ENCODE measurements around the gene STRADA.

Gene STRADA

DNA sequence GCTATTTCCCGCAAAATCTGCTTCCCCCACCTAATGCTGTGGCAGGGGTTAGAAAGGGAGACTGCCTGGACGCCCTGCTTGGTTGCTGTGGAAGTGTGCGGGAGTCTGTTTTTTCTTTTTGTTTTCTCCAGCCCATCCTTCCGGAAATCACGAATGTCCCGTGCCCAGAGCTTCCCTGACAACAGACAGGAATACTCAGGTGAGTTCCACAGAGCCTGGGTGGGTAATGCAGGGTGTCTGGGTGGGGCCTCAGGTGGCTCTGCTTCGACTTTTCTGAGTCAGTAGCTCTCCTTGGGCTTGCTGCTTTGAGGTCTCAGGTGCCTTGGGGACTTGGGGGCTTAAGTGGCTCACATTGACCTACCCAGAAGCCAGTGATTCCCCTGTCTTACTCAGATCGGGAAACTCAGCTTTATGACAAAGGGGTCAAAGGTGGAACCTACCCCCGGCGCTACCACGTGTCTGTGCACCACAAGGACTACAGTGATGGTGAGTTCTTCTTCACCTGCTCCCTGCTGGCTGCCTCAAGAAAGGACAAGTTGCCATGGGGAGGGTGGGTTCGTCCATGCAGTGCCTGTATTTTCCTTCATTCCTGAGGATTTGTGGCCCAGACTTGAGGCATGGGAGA lies 53.1 kb downstream of the STRADA start:
- DNase-seq (ENCODE audit: low spot score), result peak; percentile 45
- TF ChIP-seq, protein P1, sequence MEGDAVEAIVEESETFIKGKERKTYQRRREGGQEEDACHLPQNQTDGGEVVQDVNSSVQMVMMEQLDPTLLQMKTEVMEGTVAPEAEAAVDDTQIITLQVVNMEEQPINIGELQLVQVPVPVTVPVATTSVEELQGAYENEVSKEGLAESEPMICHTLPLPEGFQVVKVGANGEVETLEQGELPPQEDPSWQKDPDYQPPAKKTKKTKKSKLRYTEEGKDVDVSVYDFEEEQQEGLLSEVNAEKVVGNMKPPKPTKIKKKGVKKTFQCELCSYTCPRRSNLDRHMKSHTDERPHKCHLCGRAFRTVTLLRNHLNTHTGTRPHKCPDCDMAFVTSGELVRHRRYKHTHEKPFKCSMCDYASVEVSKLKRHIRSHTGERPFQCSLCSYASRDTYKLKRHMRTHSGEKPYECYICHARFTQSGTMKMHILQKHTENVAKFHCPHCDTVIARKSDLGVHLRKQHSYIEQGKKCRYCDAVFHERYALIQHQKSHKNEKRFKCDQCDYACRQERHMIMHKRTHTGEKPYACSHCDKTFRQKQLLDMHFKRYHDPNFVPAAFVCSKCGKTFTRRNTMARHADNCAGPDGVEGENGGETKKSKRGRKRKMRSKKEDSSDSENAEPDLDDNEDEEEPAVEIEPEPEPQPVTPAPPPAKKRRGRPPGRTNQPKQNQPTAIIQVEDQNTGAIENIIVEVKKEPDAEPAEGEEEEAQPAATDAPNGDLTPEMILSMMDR (IDR thresholded peaks at IDR 0.05; ENCODE audit: extremely low read depth, missing control alignments), result no peak

DNA sequence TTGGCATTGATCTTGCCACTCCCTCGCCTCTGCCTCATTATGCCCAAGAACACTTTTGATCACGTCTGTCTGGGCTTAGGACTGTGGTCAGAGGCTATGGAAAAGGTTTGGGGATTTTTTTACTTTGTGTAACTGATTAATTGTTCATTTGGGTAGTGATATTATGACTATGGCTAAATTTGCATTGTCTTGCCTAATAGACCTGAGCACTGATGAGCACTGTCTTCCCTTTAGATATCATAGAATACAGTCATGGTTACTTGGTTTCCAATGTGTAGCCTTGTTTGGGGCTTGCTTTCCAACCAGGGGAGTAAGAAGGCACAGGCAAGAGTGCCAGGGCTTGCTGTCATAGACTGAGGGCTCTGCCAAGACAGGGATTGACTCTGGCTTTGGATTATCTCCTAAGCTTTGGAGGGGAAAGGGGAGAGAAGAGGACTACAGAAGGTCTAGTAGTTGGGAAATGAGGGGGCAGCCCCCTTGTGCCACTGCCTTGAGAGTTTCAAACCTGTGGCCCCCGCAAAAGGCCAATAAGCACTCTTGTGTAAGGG lies 55.4 kb downstream of the STRADA start:
- TF ChIP-seq, protein P1 (IDR thresholded peaks at IDR 0.05; ENCODE audit: extremely low read depth, missing control alignments), result no peak
- DNase-seq (ENCODE audit: low spot score), result no peak

GRCh38 chr17:63685578-63685977 lies 56.0 kb downstream of the STRADA start:
- no peak for DNase-seq (ENCODE audit: low spot score)
- TF ChIP-seq, protein P1 (IDR thresholded peaks at IDR 0.05; ENCODE audit: extremely low read depth, missing control alignments), result no peak

- TF ChIP-seq, protein P1 (IDR thresholded peaks at IDR 0.05; ENCODE audit: extremely low read depth, missing control alignments), result no peak
- no peak for DNase-seq (ENCODE audit: low spot score)
These were observed 56.6 kb downstream of the STRADA start for GRCh38 chr17:63685041-63685440.

GRCh38 chr17:63682981-63683380 lies 58.6 kb downstream of the STRADA start:
- DNase-seq (ENCODE audit: low spot score), result no peak
- TF ChIP-seq, protein P1 (IDR thresholded peaks at IDR 0.05; ENCODE audit: extremely low read depth, missing control alignments), result no peak

- TF ChIP-seq, protein P1 (IDR thresholded peaks at IDR 0.05; ENCODE audit: extremely low read depth, missing control alignments), result no peak
- no peak for DNase-seq (ENCODE audit: low spot score)
These were observed 59.2 kb downstream of the STRADA start for GRCh38 chr17:63682441-63682840.

GRCh38 chr17:63681530-63681929 lies 60.1 kb downstream of the STRADA start:
- no peak for DNase-seq (ENCODE audit: low spot score)
- TF ChIP-seq, protein P1 (IDR thresholded peaks at IDR 0.05; ENCODE audit: extremely low read depth, missing control alignments), result no peak
